WTC11 (cell line): ENCODE data around the gene B3GALT4. TPM values are rescaled to one million over a fixed set of nuclear protein-coding genes. Genes with fewer than 3 reads are reported as not detected.
A peak's percentile ranks its signal among the peaks of the same experiment; 100 is the strongest.

Experiments
- ATAC-seq: fragments of 200-7000 bp; cut with Tn5 transposase; 2 replicates; pipeline ENCODE4 v1.10.0; 2021; ENCODE audit warnings: mild to moderate bottlenecking, moderate library complexity
- CTCF ChIA-PET: fragments of 300-600 bp; sonication (Branson Sonifier 250); formaldehyde crosslinking; loops from one replicate; lab custom pipeline; 2021; ENCODE audit warnings: antibody characterized with exemption; lab: Charles Lee
- POLR2A ChIA-PET: fragments of 350-600 bp; sonication (Branson Sonifier 250); formaldehyde crosslinking; loops from one replicate; lab custom pipeline; 2021; ENCODE audit warnings: antibody characterized with exemption; lab: Charles Lee
- DNase-seq: peaks from one replicate; pipeline ENCODE4 v3.0.0; 2021; ENCODE audit warnings: low spot score
- H3K27ac Mint-ChIP-seq: 2 replicates; pipeline ENCODE4 v1.8.0; 2021; ENCODE audit warnings: mixed read lengths
- H3K27me3 Mint-ChIP-seq: 2 replicates; pipeline ENCODE4 v1.8.0; 2021; ENCODE audit warnings: low read depth, mild to moderate bottlenecking, moderate library complexity, mixed read lengths
- H3K36me3 Mint-ChIP-seq: 2 replicates; pipeline ENCODE4 v1.8.0; 2021; ENCODE audit warnings: mixed read lengths
- H3K4me1 Mint-ChIP-seq: 2 replicates; pipeline ENCODE4 v1.8.0; 2022; ENCODE audit warnings: mixed read lengths
- H3K4me3 Mint-ChIP-seq: 2 replicates; pipeline ENCODE4 v1.8.0; 2021; ENCODE audit warnings: mild to moderate bottlenecking, moderate library complexity, mixed read lengths
- H3K9me3 Mint-ChIP-seq: 2 replicates; pipeline ENCODE4 v1.8.0; 2021; ENCODE audit warnings: mixed read lengths
- AR ChIP-seq: fragments of 250-450 bp; sonication (Bioruptor Pico); IDR thresholded peaks from 2 replicates; pipeline ENCODE4 v1.9.0; 2021; ENCODE audit warnings: mild to moderate bottlenecking
- ARID4B ChIP-seq: sonication (generic); formaldehyde crosslinking; IDR thresholded peaks from 2 replicates; pipeline ENCODE4 v1.8.0; 2023; ENCODE audit warnings: missing genetic modification reagents, mild to moderate bottlenecking, borderline replicate concordance
- CBFB ChIP-seq: sonication (generic); formaldehyde crosslinking; IDR thresholded peaks from 2 replicates; pipeline ENCODE4 v1.8.1; 2022; ENCODE audit warnings: mild to moderate bottlenecking, low read depth, missing genetic modification reagents
- CDX4 ChIP-seq: fragments of 250-450 bp; sonication (Bioruptor Pico); IDR thresholded peaks from 2 replicates; pipeline ENCODE4 v1.9.0; 2021; ENCODE audit warnings: moderate library complexity, mild to moderate bottlenecking, inconsistent platforms, borderline replicate concordance
- CREB1 ChIP-seq: sonication (generic); formaldehyde crosslinking; IDR thresholded peaks from 2 replicates; pipeline ENCODE4 v1.8.0; 2023; ENCODE audit warnings: mild to moderate bottlenecking, missing genetic modification reagents
- EMX1 ChIP-seq: fragments of 250-450 bp; sonication (Bioruptor Pico); IDR thresholded peaks from 2 replicates; pipeline ENCODE4 v1.8.0; 2021; ENCODE audit warnings: mild to moderate bottlenecking
- FOXP1 ChIP-seq: sonication (generic); formaldehyde crosslinking; IDR thresholded peaks from 2 replicates; pipeline ENCODE4 v1.8.0; 2022; ENCODE audit warnings: missing genetic modification reagents, mild to moderate bottlenecking, moderate library complexity, borderline replicate concordance
- GABPB1 ChIP-seq: sonication (generic); formaldehyde crosslinking; IDR thresholded peaks from 2 replicates; pipeline ENCODE4 v1.8.1; 2023; ENCODE audit warnings: mild to moderate bottlenecking, missing genetic modification reagents
- KAT7 ChIP-seq: sonication (generic); formaldehyde crosslinking; IDR thresholded peaks from 2 replicates; pipeline ENCODE4 v1.8.1; 2023; ENCODE audit warnings: missing genetic modification reagents, mild to moderate bottlenecking, borderline replicate concordance
- MAX ChIP-seq: sonication (generic); formaldehyde crosslinking; IDR thresholded peaks from 2 replicates; pipeline ENCODE4 v1.8.0; 2022; ENCODE audit warnings: mild to moderate bottlenecking, missing genetic modification reagents
- NFYB ChIP-seq: sonication (generic); formaldehyde crosslinking; conservative IDR thresholded peaks from 2 replicates; pipeline ENCODE4 v1.8.0; 2022; ENCODE audit warnings: low read depth, missing genetic modification reagents
- SMAD4 ChIP-seq: sonication (generic); formaldehyde crosslinking; IDR thresholded peaks from 2 replicates; pipeline ENCODE4 v1.8.0; 2022; ENCODE audit warnings: mild to moderate bottlenecking, missing genetic modification reagents
- TEAD4 ChIP-seq: sonication (generic); formaldehyde crosslinking; IDR thresholded peaks from 2 replicates; pipeline ENCODE4 v1.8.0; 2022; ENCODE audit warnings: mild to moderate bottlenecking, missing genetic modification reagents
- USF2 ChIP-seq: sonication (generic); formaldehyde crosslinking; IDR thresholded peaks from 2 replicates; pipeline ENCODE4 v1.8.1; 2023; ENCODE audit warnings: mild to moderate bottlenecking, missing genetic modification reagents, moderate library complexity
- ZNF121 ChIP-seq: sonication (generic); formaldehyde crosslinking; IDR thresholded peaks from 2 replicates; pipeline ENCODE4 v1.8.0; 2023; ENCODE audit warnings: missing genetic modification reagents
- ZNF317 ChIP-seq: sonication (generic); formaldehyde crosslinking; IDR thresholded peaks from 2 replicates; pipeline ENCODE4 v1.8.1; 2023; ENCODE audit warnings: low read depth, mild to moderate bottlenecking, moderate library complexity, missing genetic modification reagents, borderline replicate concordance
- ZNF532 ChIP-seq: fragments of 250-450 bp; sonication (Bioruptor Pico); IDR thresholded peaks from 2 replicates; pipeline ENCODE4 v1.9.0; 2021; ENCODE audit warnings: mild to moderate bottlenecking, borderline replicate concordance
- total RNA-seq: library from RNA; stranded (reverse); gene quantifications from 3 replicates; pipeline ENCODE4 v1.2.3, GENCODE V29; 2021

Gene B3GALT4
- total RNA-seq, 1 experiment from 2014 or later, result 4.1 TPM

GRCh38 chr6:33297406-33297955, 20.6 kb downstream of the B3GALT4 start (continued):
- TF ChIP-seq AR (CRISPR knock-in tag), result no peak

GRCh38 chr6:33297956-33298772, 21.2 kb downstream of the B3GALT4 start:
- no peaks in the 10 kb centered on the region for H3K27me3 Mint-ChIP-seq
- POLR2A ChIA-PET, result interaction anchor here (1.0 to 1.6 kb wide), 8 partner anchors 9 to 326 kb away, joined by 3 to 19 read pairs (median 5); partner anchors contain the start of genes B3GALT4, PFDN6, RPS18 and TAPBP
- no peaks in the 10 kb centered on the region for H3K9me3 Mint-ChIP-seq
- peak; percentile 66 for ATAC-seq
- H3K4me1 Mint-ChIP-seq, result peaks cover 17% of the 10 kb centered on the region
- H3K36me3 Mint-ChIP-seq, result peaks cover 12% of the 10 kb centered on the region; the same call in 1 of the 2 replicates
- H3K4me3 Mint-ChIP-seq, result peak overlapping the region; percentile 99
- peak overlapping the region; percentile 97 for H3K27ac Mint-ChIP-seq
- TF ChIP-seq NFYB, result no peak
- no peak for TF ChIP-seq CBFB
- TF ChIP-seq KAT7 (CRISPR knock-in tag), result no peak
- no peak for TF ChIP-seq USF2
- TF ChIP-seq ARID4B, result no peak
- no peak for TF ChIP-seq FOXP1 (CRISPR knock-in tag)
- no peak for TF ChIP-seq SMAD4
- no peak for TF ChIP-seq ZNF121 (CRISPR knock-in tag)
- TF ChIP-seq CDX4, result no peak
- TF ChIP-seq ZNF532 (CRISPR knock-in tag), result no peak
- TF ChIP-seq EMX1 (CRISPR knock-in tag), result no peak
- TF ChIP-seq MAX (CRISPR knock-in tag), result no peak
- TF ChIP-seq CREB1, result no peak
- TF ChIP-seq GABPB1, result no peak
- TF ChIP-seq TEAD4 (CRISPR knock-in tag), result no peak
- TF ChIP-seq ZNF317, result no peak
- TF ChIP-seq, all 79 proteins: peak for 0
- peak; percentile 78 for DNase-seq
- CTCF ChIA-PET, result interaction anchor here (0.5 to 2.7 kb wide), 15 partner anchors 9 to 172 kb away, joined by 3 to 31 read pairs (median 4); partner anchors contain the start of genes B3GALT4, CUTA, PFDN6 and RPS18
